GM18907 (cell line): ENCODE measurements around the gene HNF1A.

Experiments used
- ATAC-seq: cut with Tn5 transposase; IDR thresholded peaks from one replicate; pipeline ENCODE4 v1.9.1; 2021; ENCODE audit warnings: mild to moderate bottlenecking, moderate library complexity; ENCODE audit not compliant: unreplicated experiment

HNF1A gene

DNA sequence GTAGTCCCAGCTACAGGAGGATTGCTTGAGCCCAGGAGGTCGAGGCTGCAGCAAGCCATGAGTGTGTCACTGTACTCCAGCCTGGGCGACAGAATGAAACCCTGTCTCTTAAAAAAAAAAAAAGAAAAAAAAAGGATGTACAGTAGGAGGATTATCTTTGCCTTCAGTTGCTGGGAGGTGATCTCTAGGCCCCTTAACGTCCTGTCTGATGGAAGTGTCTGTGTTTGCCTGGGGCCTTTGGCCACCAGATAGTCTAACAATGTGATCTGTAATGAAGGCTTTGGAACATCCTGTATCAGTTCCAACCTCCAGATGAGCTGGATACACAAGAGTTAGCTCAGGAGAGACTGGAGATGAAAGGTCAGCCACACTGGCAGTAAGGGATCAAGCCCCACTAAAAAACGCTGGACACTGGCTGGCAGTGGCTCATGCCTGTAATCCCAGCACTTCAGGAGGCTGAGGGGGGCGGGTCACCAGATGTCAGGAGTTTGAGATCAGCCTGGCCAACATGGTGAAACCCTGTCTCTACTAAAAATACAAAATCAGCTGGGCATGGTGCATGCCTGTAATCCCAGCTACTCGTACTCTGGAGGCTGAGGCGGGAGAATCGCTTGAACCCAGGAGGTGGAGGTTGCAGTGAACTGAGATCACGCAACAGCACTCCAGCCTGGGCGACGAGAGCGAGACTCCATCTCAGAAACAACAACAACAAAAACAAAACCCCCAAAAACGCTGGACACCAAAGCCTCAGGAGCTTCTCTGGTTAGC lies 19.0 kb upstream of the HNF1A start:
- no peak for ATAC-seq

DNA sequence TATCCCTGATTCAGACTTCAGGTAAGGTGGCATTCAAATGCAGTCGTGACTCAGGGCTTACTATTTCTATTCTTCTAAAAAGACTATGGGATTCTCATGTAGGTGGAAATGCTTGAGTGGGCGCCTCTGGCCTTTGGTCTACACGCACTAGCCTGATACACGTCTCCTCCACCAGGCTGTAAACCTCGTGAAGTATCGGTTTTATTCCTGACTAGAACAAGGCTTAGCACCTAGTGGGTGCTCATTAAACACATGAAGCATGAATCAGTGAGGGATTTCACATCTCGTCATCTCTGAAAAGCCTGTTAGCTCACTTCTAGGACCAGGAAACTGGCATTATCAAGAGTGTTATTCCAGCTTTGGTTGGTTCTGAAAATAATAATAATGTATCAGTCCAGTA lies 17.7 kb upstream of the HNF1A start:
- no peak for ATAC-seq

GRCh38 chr12:120961604-120962531 lies 16.5 kb upstream of the HNF1A start:
- ATAC-seq, result no peak

DNA sequence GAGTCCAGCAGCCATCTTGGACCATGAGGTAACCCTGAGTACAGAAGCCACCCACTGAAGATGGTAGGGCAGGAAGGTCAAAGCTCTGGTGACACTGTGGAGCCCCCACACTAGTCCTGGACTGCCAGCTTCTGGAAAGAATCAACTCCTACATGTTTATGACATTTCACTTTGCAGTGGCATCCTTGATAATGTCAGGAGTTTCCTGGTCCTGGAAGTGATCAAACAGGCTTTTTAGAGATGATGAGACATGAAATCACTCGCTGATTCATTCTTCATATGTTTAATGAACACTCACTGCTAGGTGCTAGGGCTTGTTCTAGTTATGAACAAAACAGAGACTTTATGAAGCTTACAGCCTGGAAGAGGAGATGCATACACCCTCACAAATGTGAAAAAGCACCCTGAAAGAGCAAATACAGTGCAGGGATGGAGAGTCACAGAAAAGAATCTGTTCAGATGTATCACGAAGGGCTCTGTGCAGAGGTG lies 15.8 kb upstream of the HNF1A start:
- ATAC-seq, result no peak

DNA sequence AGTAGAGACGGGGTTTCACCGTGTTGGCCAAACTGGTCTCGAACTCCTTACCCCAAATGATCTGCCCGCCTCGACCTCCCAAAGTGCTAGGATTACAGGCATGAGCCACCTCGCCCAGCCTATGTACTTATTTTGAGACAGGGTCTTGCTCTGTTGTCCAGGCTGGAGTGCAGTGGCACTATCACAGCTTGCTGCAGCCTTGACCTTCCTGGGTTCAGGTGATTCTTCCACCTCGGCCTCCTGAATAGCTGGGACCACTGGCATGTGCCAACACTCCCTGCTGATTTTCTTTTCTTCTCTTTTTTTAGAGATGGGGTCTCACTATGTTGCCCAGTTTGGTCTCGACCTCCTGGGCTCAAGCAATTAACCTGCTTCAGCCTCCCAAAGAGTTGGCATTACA lies 14.0 kb upstream of the HNF1A start:
- ATAC-seq, result no peak

DNA sequence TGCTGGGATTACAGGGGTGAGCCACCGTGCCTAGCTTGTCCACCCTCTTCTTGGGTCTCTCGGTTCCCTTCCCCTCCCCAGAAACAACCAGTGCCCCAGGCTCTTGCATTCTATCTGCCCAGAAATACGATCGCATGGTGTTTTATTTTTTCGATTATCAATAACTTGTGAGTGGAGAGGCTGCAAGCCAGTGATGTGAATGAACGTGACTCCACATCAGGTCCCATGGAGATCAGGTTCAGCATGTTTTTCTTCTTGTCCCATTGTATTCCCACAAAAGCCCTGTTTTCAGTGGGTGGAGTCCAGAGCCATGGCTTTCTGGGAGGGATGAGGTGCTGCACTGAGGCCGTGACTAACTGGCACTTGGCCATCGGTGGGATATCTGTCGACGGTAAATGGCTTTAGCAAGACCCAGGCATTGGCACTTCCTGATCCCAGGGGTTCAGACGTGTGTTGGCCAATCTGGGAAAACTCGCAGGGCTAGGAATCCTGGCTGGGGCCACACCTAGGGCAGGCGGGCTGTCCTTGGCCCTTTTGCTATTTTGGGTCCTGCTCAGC lies 12.7 kb upstream of the HNF1A start:
- ATAC-seq, result no peak

DNA sequence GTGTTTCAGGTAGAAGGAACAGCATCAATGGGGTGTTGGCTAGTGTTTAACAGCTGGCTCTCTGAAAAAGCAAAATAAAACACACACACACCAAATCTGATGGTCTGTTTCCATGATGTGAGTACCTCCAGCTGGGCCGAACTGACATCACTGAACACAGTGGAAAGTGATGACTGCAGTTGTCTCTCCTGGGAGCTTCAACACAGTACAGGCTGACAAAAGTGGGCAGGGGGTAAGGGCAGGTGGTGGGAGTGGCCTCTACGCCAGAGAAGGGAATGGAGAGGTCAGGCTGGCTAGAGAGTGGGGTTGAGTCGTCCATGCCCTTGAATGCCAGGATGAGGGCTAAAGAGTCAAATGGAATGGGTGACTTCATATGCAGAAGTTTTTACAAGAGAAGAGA lies 8.0 kb upstream of the HNF1A start:
- ATAC-seq, result no peak

DNA sequence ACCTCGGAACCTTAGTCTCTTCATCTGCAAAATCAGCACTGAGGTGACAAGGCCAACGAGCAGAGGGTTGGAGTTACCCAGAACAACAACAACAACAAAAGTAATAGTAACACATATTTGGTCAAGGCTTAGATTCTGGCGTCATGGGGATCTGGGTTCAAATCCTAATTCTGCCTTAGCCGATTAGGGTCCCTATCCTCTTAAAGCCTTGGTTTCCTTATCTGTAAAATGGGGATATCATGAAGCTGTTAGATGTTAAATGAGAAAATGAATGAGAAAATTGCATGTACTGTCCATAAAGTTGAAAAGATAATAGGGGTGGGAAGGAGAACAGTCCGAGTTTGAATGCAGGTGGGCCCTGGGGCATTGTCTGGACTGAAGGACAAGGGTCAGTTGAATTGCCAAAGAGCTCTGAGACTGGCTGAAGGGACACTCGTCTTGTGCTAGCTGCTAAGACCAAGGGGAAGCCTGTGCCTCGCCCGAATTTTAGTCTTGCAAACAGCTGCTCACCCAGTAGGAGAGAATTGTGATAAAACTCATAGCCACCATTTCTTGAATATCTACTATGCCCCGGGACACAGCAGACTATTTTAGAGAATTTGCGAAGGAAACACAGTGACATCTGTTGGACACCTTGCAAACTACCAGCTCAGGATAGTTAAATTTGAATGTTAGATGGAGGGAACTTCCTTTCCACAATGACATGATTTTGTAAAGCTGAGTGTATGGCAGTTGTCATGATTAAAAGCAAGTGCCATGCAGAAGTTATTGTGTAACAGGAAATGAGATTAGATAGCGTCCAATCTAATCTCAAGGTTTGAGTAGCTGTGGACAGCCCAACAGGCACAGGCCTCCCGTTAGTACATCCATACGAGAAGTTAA lies 6.8 kb upstream of the HNF1A start:
- ATAC-seq, result no peak

DNA sequence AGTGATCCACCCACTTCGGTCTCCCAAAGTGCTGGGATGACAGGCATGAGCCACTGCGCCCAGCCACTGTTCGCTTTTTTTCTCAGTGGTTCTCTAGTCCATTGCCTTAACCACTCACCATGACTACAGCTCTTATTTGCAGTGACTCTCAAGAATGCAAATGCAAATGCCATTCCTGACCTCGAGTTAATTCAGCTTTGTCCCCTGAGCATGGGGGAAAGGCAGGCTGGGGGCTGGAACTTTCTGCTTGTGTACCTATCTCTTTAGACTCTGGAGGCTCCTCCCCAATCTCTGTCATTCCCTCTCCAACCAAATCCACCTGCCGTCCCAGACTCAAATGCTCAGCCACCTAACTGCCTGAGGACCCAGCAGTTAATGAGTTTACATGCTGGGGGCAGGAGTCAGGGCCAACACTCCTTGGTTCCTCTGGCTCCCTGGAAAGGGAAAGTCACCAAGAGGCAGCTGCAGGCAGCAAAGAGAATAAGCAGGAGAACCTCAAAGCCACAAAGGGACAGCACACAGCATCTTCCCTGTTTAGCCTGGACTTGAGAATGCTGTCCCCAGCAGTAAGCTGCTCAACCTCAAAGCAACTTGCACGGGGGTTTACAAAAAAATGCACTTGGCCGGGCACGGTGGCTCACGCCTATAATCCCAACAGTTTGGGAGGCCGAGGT lies 5.3 kb upstream of the HNF1A start:
- no peak for ATAC-seq

DNA sequence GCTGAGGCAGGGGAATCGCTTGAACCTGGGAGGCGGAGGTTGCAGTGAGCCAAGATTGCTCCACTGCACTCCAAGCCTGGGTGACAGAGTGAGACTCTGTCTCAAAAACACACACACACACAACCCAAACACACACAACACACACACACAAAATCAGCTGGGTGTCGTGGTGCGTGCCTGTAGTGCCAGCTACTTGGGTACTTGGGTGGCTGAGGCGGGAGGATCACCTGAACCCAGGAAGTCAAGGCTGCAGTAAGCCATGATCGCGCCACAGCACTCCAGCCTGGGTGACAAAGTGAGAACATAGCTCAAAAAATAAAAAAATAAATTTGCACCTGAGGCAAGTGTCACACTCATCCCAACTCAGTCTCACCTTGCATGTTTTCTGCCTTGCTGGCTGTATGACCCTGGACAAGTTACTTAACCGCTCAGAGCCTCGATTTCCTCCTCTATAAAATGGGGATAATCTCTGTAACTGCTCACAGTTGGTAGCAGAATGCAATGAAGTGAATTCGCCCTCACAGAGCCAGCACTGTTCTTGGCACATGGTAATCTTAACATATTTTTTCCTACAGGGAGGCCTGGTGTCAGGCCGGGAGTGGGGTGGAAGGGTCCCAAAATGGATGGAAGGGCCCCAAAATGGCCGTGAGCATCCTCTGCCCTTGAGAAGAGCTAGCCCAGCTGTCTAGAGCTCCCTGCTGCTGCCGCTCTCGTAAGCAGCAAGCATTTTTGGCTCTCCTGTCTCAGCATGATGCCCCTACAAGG lies 630 bp upstream of the HNF1A start:
- no peak for ATAC-seq

DNA sequence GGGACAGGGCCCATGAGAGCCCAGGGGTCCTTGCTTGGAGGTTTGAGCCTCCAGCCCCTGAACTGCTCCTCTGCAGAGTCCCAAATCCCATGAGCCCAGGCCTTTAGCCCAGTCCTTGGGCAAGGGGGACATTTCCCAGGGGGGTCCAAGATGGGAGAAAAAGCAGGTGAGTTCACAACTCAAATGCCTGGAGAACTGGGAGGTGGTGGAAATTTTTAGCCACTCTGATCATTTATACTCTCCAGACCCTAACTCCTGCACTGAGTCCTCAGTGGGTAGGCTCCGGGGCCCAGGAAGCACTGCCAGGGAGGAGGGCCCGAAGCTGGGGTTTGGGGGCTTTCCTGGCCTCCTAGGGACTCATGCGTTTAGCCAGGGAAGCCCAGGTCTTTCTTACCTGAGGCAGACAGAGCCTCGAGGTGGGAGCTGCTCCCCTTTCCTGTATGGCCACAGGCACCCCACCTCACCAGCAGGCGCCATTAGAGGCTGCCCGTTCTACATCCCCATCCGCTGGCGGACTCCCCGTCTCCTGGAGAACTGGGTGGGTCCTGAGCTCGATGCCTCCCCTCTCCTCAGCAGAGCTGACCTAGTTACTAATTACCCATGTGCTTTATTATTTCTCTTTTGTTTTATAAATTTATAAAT lies 998 bp downstream of the HNF1A start:
- ATAC-seq, result no peak

DNA sequence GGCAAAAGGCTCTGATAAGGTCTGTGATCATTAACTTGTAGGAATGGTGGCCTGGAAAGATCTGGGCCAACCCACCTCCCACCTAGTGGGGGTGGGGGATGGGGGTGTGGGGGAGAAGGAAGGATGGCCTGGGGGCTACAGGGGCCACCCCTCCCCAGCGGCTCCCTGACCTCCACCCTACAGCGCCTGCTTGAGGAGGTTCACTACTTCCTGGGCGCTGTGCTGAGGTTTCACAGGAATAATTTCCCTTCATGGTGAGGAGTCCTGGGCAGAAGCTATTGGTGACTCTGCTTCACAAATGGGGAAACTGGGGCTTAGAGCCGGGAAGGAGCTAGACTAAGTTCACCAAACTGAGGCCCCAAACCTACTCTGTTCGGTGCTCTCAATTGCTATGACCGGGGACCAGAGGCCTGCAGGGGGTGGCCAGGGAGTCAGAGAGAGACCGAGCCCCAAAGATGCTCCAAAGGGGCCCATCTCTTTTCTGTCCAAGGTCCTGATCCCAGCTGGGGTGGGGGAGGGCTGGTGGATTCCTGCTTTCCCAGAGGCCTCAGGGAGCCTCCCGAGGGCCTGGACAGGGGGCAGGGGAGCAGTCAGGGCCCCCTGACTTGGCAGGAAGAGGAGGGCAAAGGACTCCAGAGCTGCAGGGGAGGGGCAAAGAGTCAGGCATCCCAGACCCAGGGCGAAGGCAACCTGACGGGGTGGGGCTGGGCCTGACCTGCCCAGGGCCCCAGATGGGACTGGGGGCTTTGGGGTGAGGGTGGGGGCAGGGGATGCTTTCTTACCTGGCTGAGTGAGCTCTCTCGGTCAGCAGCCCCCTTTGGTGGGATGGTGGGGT lies 1.7 kb downstream of the HNF1A start:
- ATAC-seq, result no peak

DNA sequence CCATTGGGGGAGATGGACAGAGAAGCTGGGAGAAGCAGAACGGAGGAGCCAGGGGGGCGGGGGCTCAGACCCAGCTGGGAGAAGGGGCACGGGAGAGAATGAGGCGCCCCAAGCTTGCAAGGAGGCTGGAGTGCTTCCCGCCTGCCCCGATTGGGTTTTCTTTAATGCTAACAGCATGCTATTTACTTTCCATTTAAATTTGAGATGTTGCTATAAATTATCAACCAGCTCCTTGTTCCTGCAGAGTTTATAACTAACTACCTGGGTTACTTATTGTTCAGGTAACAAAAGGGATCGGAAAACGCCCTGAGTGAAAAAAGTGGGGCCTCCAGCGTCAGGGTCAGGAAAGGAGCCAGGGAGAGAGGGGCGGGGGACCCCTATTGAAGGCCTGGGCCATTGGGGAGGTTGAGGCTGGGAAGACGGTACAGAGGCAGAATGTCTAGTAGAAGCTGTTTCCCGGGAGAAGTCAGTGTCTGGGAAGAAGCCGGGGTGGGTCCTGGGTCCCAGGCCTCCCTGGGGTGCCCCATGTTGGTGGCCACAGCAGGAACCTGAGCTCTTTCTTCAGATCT lies 2.5 kb downstream of the HNF1A start:
- no peak for ATAC-seq

DNA sequence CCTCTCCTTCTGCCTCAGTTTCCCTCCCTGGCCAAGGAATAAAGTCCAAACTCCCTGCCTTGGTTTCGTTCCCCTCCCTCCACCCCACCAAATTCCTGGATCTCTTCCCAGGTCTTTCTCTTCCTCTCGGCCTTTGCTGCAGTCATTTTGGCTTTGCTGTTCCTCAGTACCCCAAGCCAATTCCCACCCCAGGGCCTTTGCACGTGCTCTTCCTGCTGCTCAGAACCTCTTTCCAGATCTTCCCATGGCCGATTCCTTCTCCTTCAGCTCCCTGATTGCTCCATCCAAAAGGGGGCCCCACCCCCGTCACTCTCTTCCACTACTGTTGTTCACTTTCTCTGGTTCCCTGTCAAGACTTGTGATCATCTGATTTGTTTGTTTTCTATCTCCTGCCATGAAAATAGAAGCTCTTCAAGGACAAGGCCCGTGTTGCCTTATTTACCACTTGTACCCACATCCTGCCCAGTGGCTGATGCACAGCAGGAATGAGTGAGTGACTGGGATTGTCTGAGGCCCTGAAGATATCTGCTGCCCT lies 3.1 kb downstream of the HNF1A start:
- ATAC-seq, result no peak

DNA sequence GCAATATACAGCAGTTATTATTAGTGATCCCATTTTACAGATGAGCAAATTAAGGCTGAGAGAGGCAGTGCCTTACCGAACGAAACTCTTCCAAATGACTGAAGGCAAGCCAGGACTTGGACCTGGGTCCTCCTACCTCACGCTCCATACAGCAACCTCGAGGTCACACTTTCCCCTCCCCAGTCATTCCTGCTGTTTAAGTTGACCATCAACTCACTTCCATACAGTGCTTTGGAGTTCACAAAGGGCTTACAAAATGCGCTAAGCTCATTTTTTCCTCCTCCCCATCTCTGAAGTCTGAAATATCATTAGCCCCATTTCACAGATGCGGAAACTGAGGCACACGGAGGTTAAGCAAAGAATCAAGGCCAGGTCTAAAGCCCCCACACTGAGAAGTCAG lies 4.3 kb downstream of the HNF1A start:
- no peak for ATAC-seq

- ATAC-seq, result no peak
These were observed 5.4 kb downstream of the HNF1A start for GRCh38 chr12:120983759-120984158.

DNA sequence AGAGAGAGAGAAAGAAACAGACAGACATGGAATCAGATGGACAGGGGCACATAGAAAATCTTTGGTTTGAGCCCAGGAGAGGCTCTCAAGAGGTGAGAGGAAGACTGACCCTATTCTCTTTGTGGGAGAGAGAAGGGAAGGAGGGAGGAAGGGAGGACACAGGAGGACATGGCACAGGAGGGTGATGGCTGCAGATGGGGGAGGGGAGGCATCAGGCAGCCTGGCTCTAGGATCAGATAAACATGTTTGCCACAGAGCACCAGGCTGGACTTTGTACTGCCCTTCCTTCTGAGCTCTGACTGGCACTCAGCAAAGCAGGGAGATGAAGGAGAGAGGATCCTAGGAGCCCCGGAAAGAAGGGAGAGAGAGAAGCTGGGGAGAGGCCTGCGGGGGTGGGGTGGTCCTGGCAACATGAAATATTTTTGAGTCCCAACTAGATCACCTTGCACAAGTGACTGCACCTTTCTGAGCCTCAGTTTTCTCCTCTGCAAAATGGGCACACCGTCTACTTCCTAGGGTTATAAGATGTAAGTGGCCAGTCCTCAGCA lies 6.1 kb downstream of the HNF1A start:
- no peak for ATAC-seq
